GM06990 (cell line): Measurements from ENCODE around the gene PLA2G3.

Experiments
- DNase-seq: peaks from one replicate; pipeline ENCODE4 v3.0.0-alpha.2; 2011; ENCODE audit not compliant: insufficient read length; ENCODE audit errors: extremely low read depth
- H3K27me3 ChIP-seq: replicated peaks from 2 replicates; pipeline ENCODE4 v1.6.0; 2011; ENCODE audit warnings: low read length; ENCODE audit not compliant: control insufficient read depth, insufficient read depth
- H3K36me3 ChIP-seq: 2 replicates; pipeline ENCODE4 v1.5.1; 2011; ENCODE audit warnings: low read length; ENCODE audit not compliant: control insufficient read depth, insufficient read depth
- H3K4me3 ChIP-seq: replicated peaks from 2 replicates; pipeline ENCODE4 v1.5.1; 2011; ENCODE audit warnings: low read depth, mild to moderate bottlenecking, control low read depth, low read length
- CTCF ChIP-seq: IDR thresholded peaks from 2 replicates; pipeline ENCODE4 v1.5.1; 2011; ENCODE audit warnings: low read length, control low read depth, mild to moderate bottlenecking, inconsistent platforms; ENCODE audit not compliant: insufficient read depth, poor library complexity, severe bottlenecking

The PLA2G3 gene

GRCh38 chr22:31151872-31152271 is 11.6 kb upstream of the PLA2G3 start:
- H3K4me3 ChIP-seq: no peak overlapping the region
- DNase-seq: no peak
- TF ChIP-seq CTCF: no peak
- no peaks in the 10 kb centered on the region for H3K27me3 ChIP-seq
- H3K36me3 ChIP-seq: no peaks in the 10 kb centered on the region

GRCh38 chr22:31150615-31151014 is 10.3 kb upstream of the PLA2G3 start:
- no peak for DNase-seq
- Histone ChIP-seq H3K4me3 (no peak overlapping the region), H3K27me3 (no peaks in the 10 kb centered on the region), H3K36me3 (no peaks in the 10 kb centered on the region)
- peak; percentile 26 for TF ChIP-seq CTCF

DNA sequence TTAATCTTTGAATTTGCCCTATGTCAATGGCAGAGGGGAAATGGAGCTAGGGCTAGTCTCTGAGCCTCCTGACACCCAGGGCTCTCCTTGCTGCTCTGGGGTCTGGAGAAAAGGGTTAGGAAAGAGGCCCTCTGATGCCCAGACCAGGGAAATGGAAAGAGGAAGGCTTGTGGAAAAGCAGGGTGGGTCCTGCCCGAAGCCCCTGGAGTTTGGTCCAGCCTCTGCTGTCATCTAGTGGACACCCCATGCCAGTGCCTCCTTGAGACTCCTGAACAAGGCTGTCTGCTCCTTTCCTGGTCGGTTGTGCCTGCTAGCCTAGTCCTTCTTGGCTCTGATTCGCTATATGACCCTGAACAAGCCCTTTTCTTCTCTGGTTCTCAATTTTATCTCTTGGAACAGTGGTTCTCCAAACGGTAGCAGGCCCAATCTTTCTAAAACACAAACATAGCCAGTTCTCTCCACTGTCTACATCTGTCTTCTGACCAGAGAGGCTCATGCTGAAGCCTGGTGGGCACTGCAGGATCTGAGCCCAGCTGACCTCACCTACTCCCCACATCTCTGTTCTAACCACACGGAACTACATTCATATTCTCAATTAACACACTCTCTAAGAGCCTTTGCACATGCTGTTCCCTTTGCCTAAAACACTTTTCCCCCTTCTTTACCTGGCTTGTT is 8.8 kb upstream of the PLA2G3 start:
- no peak for DNase-seq
- no peaks in the 10 kb centered on the region for H3K27me3 ChIP-seq
- TF ChIP-seq CTCF: peak; percentile 93
- no peak overlapping the region for H3K4me3 ChIP-seq
- no peaks in the 10 kb centered on the region for H3K36me3 ChIP-seq

GRCh38 chr22:31148488-31148887 is 8.2 kb upstream of the PLA2G3 start:
- no peak overlapping the region for H3K4me3 ChIP-seq
- no peak for DNase-seq
- no peaks in the 10 kb centered on the region for H3K36me3 ChIP-seq
- TF ChIP-seq CTCF: no peak
- no peaks in the 10 kb centered on the region for H3K27me3 ChIP-seq

DNA sequence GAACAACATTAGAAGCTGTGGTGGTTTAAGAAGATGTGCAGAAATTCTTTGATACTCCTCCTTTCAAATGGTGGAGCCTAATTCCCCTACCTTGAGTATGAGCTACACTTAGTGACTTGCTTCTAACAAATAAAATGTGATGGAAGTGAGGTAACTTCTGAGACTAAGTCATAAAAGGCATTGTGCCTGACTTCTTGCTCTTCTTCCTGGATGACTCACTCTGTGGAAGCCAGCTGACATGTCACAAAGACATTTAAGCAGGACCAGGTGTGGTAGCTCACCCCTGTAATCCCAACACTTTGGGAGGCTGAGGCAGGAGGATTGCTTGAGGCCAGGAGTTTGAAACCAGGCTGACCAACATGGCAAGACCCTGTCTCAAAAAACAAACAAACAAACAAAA is 3.9 kb upstream of the PLA2G3 start:
- no peak for DNase-seq
- no peaks in the 10 kb centered on the region for H3K27me3 ChIP-seq
- TF ChIP-seq CTCF: no peak
- H3K36me3 ChIP-seq: no peaks in the 10 kb centered on the region
- no peak overlapping the region for H3K4me3 ChIP-seq

GRCh38 chr22:31143537-31143936 is 3.2 kb upstream of the PLA2G3 start:
- DNase-seq: no peak
- Histone ChIP-seq H3K27me3 (no peaks in the 10 kb centered on the region), H3K36me3 (no peaks in the 10 kb centered on the region), H3K4me3 (no peak overlapping the region)
- TF ChIP-seq CTCF: no peak
